ENCODE results near the gene GINM1. TPM values are rescaled to one million over a fixed set of nuclear protein-coding genes. Genes with fewer than 3 reads are reported as not detected.

Gene GINM1
- total RNA-seq, 1 experiment from 2014 or later: 45.8 TPM

- no peaks in the 10 kb centered on the region for H3K27me3 ChIP-seq
- no peaks in the 10 kb centered on the region for H3K9me3 ChIP-seq
- no peak for DNase-seq
These were observed 1.9 kb downstream of the GINM1 start for GRCh38 chr6:149567945-149568585.

GRCh38 chr6:149580880-149581279, 14.7 kb downstream of the GINM1 start:
- no peak for DNase-seq

More at GRCh38 chr6:149567945-149568585, 1.9 kb downstream of the GINM1 start:
- Histone ChIP-seq H3K36me3 (no peaks in the 10 kb centered on the region), H3K4me3 (no peak overlapping the region)

GRCh38 chr6:149581349-149581748, 15.2 kb downstream of the GINM1 start:
- no peak for DNase-seq
- H3K36me3 ChIP-seq: peaks cover 15% of the 10 kb centered on the region
- no peak overlapping the region for H3K4me3 ChIP-seq
- no peaks in the 10 kb centered on the region for H3K9me3 ChIP-seq
- H3K27me3 ChIP-seq: no peaks in the 10 kb centered on the region

More at GRCh38 chr6:149580880-149581279, 14.7 kb downstream of the GINM1 start:
- H3K9me3 ChIP-seq: no peaks in the 10 kb centered on the region
- peaks cover 15% of the 10 kb centered on the region for H3K36me3 ChIP-seq
- H3K27me3 ChIP-seq: no peaks in the 10 kb centered on the region
- no peak overlapping the region for H3K4me3 ChIP-seq

GRCh38 chr6:149586149-149586548, 20.0 kb downstream of the GINM1 start:
- DNase-seq: no peak
- H3K36me3 ChIP-seq: peaks cover 31% of the 10 kb centered on the region
- H3K9me3 ChIP-seq: no peaks in the 10 kb centered on the region
- no peaks in the 10 kb centered on the region for H3K27me3 ChIP-seq
- no peak overlapping the region for H3K4me3 ChIP-seq

GRCh38 chr6:149592983-149593382, 26.8 kb downstream of the GINM1 start:
- no peak for DNase-seq
- Histone ChIP-seq H3K27me3 (no peaks in the 10 kb centered on the region), H3K4me3 (no peak overlapping the region), H3K9me3 (no peaks in the 10 kb centered on the region), H3K36me3 (peaks cover 43% of the 10 kb centered on the region)

DNA sequence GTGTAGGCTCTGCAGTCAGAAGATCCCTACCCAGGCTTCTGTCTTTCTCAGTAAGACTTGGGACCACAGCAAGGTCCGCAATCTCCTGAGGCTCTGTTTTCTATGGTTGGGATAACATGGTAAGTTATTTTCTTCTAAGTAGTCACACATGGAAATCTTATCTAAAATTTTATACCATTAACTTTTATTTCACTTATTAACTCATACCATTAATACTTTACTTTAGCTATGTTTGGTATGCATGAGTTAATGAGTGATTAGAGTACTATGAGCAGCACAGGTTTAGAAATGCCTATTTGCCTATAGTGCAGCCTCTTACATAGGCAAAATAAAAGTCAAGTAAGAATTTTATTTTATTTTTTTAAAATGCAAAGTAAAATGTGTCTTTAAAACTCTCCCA, 27.2 kb downstream of the GINM1 start:
- no peak for DNase-seq
- H3K27me3 ChIP-seq: no peaks in the 10 kb centered on the region
- H3K9me3 ChIP-seq: no peaks in the 10 kb centered on the region
- peaks cover 43% of the 10 kb centered on the region for H3K36me3 ChIP-seq
- no peak overlapping the region for H3K4me3 ChIP-seq

GRCh38 chr6:149600508-149600907, 34.3 kb downstream of the GINM1 start:
- Histone ChIP-seq H3K4me3 (no peak overlapping the region), H3K36me3 (peaks cover 22% of the 10 kb centered on the region), H3K27me3 (no peaks in the 10 kb centered on the region), H3K9me3 (no peaks in the 10 kb centered on the region)
- no peak for DNase-seq

DNA sequence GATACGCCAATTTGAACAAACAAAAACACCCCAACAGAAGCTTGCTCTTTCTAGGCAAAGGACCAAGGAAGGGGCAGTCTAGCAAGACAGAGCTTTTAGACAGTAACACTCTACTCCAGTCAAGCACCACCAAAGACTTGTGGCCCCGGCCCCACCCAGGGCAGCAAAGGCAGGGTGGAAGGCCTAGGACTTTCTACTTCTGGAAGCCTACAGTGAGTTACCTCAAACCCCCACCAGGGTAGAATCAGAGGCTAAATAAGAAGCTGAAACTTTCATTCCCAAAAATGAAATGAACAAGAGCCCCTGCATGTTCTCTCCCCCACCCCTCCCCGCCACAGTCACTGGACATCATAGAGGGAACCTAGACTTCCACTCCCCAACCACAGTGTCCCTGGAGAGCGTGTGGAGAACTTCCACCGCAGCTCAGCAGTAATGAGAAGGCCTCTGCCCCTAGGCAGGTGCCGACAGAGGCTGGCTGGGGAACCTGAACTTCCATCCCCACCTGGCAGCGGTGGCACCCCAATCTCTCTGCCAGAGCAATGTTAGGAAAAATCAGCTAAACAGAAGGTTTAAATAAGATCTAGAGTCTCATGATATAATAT, 42.3 kb downstream of the GINM1 start:
- Histone ChIP-seq H3K9me3 (no peaks in the 10 kb centered on the region), H3K36me3 (no peaks in the 10 kb centered on the region), H3K4me3 (no peak overlapping the region), H3K27me3 (no peaks in the 10 kb centered on the region)
- no peak for DNase-seq

DNA sequence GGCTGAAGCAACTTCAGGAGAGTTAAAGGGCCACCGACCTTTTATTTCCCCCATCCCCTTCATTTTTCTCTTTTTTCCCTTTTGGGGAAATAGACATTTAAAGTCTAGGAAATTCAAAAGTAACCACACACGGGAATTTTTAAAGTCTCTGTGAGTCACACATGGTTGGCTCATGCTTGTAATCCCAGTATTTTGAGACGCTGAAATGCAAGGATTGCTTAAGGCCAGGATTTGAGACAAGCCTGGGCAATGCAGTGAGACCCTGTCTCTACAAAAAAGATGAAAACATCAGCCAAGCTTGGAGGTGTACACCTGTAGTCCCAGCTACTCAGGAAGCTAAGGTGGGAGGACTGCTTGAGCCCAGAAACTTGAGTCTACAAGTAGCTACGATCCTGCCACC, 48.2 kb downstream of the GINM1 start:
- no peak overlapping the region for H3K4me3 ChIP-seq
- no peak for DNase-seq
- no peaks in the 10 kb centered on the region for H3K9me3 ChIP-seq
- no peaks in the 10 kb centered on the region for H3K27me3 ChIP-seq
- H3K36me3 ChIP-seq: peaks cover 11% of the 10 kb centered on the region

- Histone ChIP-seq H3K27me3 (no peaks in the 10 kb centered on the region), H3K36me3 (peaks cover 16% of the 10 kb centered on the region), H3K9me3 (no peaks in the 10 kb centered on the region), H3K4me3 (no peak overlapping the region)
- no peak for DNase-seq
These were observed 49.6 kb downstream of the GINM1 start for GRCh38 chr6:149615805-149616204.

GRCh38 chr6:149627672-149628071, 61.5 kb downstream of the GINM1 start:
- Histone ChIP-seq H3K36me3 (peaks cover 21% of the 10 kb centered on the region), H3K4me3 (no peak overlapping the region), H3K27me3 (no peaks in the 10 kb centered on the region), H3K9me3 (no peaks in the 10 kb centered on the region)
- no peak for DNase-seq

- H3K27me3 ChIP-seq: no peaks in the 10 kb centered on the region
- H3K9me3 ChIP-seq: no peaks in the 10 kb centered on the region
- DNase-seq: no peak
These were observed 62.8 kb downstream of the GINM1 start for GRCh38 chr6:149628875-149629510.

DNA sequence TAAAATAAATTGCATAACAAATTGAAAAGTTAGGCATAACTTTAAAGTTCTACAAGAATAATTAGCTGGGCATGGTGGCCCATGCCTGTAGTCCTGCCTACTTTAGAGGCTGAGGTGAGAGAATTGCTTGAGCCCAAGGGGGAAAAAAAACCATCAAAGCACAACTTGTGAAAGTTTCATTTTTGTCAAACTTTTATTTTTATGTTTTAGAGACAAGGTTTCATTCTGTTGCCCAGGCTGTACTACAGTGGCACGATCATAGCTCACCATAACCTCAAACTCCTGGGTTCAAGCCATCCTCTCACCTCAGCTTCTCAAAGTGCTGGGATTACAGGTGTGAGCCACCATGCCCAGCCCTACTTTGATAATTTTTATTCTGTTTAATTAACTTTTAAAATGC, 68.1 kb downstream of the GINM1 start:
- Histone ChIP-seq H3K36me3 (peaks cover 21% of the 10 kb centered on the region), H3K9me3 (no peaks in the 10 kb centered on the region), H3K4me3 (no peak overlapping the region), H3K27me3 (no peaks in the 10 kb centered on the region)
- DNase-seq: no peak

More at GRCh38 chr6:149628875-149629510, 62.8 kb downstream of the GINM1 start:
- H3K36me3 ChIP-seq: peaks cover 12% of the 10 kb centered on the region
- no peak overlapping the region for H3K4me3 ChIP-seq

DNA sequence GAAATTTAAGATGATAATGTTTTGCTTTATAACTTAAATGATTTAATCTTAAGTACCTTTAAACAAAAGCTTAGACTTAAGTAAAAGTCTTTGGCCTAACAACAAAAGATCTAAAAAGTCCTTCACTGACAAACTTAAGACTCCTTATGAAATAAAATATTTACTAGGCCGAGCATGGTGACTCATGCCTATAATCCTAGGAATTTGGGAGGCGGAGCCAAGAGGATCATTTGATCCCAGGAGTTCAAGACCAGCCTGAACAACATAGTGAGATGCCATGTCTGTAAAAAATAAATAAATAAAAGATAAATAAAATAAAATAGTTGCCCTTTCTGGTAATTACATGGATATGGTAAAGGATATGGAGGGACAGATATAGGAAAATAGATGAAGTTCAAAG, 69.9 kb downstream of the GINM1 start:
- DNase-seq: peak; percentile 46
- Histone ChIP-seq H3K36me3 (peaks cover 18% of the 10 kb centered on the region), H3K9me3 (no peaks in the 10 kb centered on the region), H3K27me3 (no peaks in the 10 kb centered on the region), H3K4me3 (no peak overlapping the region)
